B cell (primary cell): ENCODE data around the gene DDAH2.

Experiments
- EZH2 ChIP-seq: IDR thresholded peaks from 2 replicates; pipeline ENCODE4 v1.6.1; 2012; ENCODE audit warnings: borderline replicate concordance, low read depth, mild to moderate bottlenecking, moderate library complexity, low read length; ENCODE audit not compliant: insufficient read depth, poor library complexity, severe bottlenecking
- TF ChIP-seq, protein P1 (sequence below): fragments of 200-600 bp; IDR thresholded peaks from one replicate; pipeline ENCODE4 v1.8.0; 2022; ENCODE audit warnings: antibody characterized with exemption, mild to moderate bottlenecking

DNA sequence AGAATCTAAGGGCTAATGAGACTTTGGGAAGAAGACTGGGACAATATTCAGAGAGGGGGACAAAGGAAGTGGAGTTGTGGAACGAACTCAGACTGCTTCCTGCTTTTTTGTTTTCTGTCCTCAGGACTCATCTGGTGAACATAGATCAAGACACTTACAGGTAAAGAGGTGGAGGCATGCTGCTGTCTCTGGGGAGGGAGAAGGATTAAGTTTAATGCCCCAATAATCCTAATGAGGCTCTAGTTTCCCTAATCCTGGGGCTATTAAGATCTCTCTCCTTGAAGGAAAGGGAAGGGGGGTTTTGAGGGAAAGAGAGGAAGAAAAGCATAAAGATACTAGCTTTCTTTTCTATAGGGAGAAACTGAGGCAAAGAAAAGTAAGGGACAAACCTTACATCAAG lies 15.3 kb upstream of the DDAH2 start:
- TF ChIP-seq, protein P1, sequence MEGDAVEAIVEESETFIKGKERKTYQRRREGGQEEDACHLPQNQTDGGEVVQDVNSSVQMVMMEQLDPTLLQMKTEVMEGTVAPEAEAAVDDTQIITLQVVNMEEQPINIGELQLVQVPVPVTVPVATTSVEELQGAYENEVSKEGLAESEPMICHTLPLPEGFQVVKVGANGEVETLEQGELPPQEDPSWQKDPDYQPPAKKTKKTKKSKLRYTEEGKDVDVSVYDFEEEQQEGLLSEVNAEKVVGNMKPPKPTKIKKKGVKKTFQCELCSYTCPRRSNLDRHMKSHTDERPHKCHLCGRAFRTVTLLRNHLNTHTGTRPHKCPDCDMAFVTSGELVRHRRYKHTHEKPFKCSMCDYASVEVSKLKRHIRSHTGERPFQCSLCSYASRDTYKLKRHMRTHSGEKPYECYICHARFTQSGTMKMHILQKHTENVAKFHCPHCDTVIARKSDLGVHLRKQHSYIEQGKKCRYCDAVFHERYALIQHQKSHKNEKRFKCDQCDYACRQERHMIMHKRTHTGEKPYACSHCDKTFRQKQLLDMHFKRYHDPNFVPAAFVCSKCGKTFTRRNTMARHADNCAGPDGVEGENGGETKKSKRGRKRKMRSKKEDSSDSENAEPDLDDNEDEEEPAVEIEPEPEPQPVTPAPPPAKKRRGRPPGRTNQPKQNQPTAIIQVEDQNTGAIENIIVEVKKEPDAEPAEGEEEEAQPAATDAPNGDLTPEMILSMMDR, result no peak
- no peak for TF ChIP-seq EZH2
